OCI-M1 (cell line): ENCODE measurements around the gene POTEF.
"Not testable (repeated sequence)": the region's sequence is repeated elsewhere in the genome, so short reads cannot be mapped to it uniquely, and the experiment has no call there.

Experiments
- DNase-seq: peaks from one replicate; lab custom pipeline; 2025; lab: John Stamatoyannopoulos, UW

Gene POTEF

DNA sequence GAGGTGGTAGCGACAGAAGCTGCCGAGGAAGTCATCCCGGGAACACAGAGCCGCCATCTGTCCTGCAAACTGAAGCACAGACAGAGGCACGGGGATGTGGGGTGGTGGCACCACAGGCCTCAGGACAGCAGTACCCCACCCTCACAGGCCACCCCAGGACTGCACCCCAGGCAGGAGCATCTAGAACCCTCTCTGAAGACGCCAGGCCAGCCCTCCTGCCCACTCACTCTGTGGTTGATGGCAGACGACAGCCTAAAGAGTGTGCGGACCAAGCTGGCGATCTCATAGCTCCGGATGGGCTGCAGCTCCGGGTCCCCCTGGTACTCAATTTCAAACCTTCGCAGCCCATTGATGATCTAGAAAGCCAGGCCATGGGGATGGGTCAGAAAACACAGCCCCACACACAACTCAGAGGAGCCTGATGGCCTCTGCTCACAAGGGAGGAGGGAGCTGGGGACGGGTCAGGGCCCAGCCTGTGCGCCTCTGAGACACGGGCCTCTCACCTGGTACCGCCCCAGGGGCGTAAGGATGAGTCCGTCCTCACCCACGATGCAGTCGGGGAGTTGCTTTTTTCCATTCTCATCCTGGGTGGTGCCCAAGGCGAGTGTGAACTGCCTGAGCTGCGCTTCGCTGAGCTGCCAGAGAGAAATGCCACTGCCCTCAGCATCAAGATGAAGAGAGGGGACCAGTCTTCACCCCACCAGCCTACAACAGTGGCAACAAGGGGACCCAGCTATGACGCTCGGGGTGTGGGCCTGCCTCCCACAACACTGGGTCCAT lies 24.0 kb upstream of the POTEF start:
- DNase-seq: no peak

- DNase-seq: not testable (repeated sequence)
These were observed 23.3 kb upstream of the POTEF start for GRCh38 chr2:130152136-130152815.

DNA sequence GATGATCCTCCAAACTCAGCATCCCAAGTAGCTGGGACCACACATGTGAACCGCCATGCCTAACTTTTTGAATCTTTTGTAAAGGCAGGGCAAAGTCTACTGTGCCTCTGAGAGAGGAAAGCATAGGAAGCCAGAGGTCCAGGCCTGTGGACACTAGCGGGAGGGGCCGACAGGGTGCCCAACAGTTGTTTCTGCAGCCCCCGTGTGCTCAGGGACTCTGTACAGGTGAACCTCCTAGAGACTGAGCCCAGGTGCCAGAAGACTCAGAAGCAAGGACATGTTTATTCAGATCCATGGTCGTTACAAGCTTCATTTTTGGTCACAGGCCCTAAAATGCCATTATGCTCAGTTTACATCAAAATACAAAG lies 22.1 kb upstream of the POTEF start:
- not testable (repeated sequence) for DNase-seq

- DNase-seq: no peak
These were observed 21.4 kb upstream of the POTEF start for GRCh38 chr2:130150181-130151144.

DNA sequence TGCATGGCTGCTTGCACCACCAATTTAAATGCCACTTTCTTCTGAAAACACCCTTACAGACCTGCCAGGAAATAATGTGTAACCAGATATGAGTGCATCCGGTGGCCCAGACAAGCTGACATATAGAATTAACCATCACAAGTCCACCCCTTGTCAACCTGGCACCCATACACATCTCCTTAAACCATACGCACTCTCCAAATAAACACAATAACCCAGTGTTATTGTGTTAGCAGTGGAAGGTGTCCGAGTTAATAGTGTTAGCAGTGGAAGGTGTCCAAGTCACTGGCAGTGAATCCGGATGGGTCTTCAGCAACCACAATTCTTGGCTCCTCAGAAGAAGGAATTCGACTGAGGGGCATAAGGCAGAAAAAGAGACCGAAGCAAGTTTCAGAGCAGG lies 19.5 kb upstream of the POTEF start:
- not testable (repeated sequence) for DNase-seq

DNA sequence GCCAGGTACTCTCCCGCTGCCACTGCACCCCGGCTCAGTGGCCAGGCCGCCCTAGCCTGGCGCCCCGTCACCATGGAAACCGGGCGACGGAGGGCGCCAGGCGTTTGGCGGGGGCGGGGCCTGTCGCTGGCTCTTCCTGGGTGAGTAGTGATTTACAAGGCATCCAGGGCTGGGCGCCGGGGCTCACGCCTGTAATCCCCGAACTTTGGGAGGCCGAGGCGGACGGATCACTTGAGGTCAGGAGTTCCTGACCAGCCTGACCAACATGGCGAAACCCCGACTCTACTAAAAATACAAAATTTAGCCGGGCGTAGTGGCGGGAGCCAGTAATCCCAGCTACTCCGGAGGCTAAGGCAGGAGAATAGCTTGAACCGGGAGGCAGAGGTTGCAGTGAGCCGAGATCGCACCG lies 16.0 kb upstream of the POTEF start, which contains the start of gene CCDC74B:
TSS of gene CCDC74B (minus strand) at position 107 of the 409 bp plus-strand sequence. CDS start 116 bp downstream, outside the sequence.
- peak; percentile 1 for DNase-seq

GRCh38 chr2:130143266-130144039 lies 14.4 kb upstream of the POTEF start:
- DNase-seq: not testable (repeated sequence)

- not testable (repeated sequence) for DNase-seq
These were observed 13.6 kb upstream of the POTEF start for GRCh38 chr2:130142396-130143265.

GRCh38 chr2:130141645-130142370 lies 12.8 kb upstream of the POTEF start:
- DNase-seq: not testable (repeated sequence)

- not testable (repeated sequence) for DNase-seq
These were observed 12.0 kb upstream of the POTEF start for GRCh38 chr2:130141002-130141401.

- DNase-seq: not testable (repeated sequence)
These were observed 11.5 kb upstream of the POTEF start for GRCh38 chr2:130140516-130140915.

- DNase-seq: not testable (repeated sequence)
These were observed 10.6 kb upstream of the POTEF start for GRCh38 chr2:130139331-130140280.

DNA sequence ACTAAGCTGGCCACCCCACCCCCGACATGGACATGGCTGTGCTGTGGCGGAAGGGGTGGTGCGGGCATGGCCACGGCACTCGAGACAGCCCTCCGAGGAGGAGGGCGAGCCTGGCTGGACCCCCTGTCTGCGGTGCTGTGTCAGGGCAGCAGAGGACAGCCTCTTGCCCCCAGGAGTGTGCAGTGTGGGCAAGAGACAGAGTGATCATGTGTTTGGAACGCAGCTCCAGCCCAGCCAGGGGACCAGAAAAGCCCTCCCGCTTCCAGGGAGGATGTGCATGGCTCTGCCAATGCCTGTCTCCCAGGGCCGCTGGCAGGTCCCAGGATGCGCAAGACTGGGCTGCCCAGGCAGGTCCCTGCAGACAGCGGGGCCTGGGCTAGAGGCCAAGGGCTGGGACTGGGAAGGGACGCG lies 9.8 kb upstream of the POTEF start:
- not testable (repeated sequence) for DNase-seq

DNA sequence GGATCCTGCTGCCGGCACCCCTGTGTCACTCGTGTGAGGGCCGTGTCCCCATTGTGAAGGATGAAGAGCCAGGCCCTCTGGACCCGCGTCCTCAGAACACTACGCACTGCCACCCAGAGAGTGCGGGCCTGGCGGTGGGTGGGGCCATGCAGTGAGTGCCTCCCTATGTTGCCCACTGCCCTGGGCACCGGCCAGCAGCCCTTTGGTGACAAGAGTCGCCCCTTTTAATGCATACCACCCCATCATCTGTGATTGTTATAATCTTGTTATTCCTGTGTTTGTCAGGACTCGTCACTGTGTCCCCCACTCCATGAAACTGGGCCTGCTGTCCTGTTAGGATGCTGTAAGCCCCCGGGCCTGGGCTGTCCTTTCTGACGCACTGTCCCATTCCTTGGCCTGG lies 9.3 kb upstream of the POTEF start:
- DNase-seq: not testable (repeated sequence)

DNA sequence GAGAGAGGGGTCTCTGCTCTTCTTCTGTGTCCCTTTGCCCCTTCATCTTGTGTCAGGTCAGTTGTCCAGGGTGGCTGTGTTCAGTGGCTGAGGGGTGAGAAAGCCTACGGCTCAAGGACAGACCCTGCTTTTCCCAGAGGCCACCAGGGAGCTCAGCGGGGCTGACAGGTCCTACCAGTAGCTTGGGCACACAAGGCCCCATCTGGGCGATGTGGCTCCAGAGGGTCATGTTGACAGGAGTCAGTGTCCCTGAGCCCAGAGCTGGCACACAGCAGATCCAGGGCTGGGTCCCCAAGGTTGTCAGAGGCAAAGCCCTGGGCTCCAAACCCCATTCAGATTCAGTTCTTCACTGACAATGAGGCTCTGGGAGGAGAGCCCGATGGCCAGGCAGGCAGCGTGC lies 8.1 kb upstream of the POTEF start:
- not testable (repeated sequence) for DNase-seq

DNA sequence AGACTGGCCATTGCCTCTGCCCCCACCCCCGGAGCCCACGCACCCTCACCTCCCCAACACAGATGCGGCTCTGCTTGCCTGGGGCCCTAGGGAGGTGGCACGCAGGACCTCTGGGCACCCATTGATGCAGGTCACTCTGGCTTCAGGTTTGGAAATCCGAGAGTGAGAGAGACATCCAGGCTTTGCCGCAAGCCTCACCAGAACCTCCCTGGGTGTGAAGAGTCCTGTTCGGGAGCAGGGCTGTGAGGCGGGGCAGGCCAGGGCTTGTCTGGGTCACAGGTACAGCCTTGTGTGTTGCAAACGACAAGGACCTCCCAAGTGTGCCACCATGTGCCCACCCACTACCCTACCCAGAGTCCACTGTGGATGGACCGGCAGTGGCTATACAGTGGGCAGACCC lies 7.5 kb upstream of the POTEF start:
- not testable (repeated sequence) for DNase-seq

GRCh38 chr2:130135692-130136541 lies 6.9 kb upstream of the POTEF start:
- DNase-seq: no peak
